ENCODE data around the gene TINAGL1. TPM values are rescaled to one million over a fixed set of nuclear protein-coding genes. Genes with fewer than 3 reads are reported as not detected.

The TINAGL1 gene
- total RNA-seq, 1 donor from 2014 or later: 27.2 TPM

- no peak for DNase-seq (ENCODE audit: extremely low spot score, unreplicated experiment)
- no peak overlapping the region for H3K27ac Mint-ChIP-seq
- H3K9me3 Mint-ChIP-seq: no peaks in the 10 kb centered on the region
- TF ChIP-seq, protein P1, sequence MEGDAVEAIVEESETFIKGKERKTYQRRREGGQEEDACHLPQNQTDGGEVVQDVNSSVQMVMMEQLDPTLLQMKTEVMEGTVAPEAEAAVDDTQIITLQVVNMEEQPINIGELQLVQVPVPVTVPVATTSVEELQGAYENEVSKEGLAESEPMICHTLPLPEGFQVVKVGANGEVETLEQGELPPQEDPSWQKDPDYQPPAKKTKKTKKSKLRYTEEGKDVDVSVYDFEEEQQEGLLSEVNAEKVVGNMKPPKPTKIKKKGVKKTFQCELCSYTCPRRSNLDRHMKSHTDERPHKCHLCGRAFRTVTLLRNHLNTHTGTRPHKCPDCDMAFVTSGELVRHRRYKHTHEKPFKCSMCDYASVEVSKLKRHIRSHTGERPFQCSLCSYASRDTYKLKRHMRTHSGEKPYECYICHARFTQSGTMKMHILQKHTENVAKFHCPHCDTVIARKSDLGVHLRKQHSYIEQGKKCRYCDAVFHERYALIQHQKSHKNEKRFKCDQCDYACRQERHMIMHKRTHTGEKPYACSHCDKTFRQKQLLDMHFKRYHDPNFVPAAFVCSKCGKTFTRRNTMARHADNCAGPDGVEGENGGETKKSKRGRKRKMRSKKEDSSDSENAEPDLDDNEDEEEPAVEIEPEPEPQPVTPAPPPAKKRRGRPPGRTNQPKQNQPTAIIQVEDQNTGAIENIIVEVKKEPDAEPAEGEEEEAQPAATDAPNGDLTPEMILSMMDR (conservative IDR thresholded peaks at IDR 0.05): no peak
- no peaks in the 10 kb centered on the region for H3K27me3 Mint-ChIP-seq
- H3K36me3 Mint-ChIP-seq: no peaks in the 10 kb centered on the region
- H3K4me1 Mint-ChIP-seq (ENCODE audit: unreplicated experiment): peaks cover 11% of the 10 kb centered on the region
- H3K4me3 Mint-ChIP-seq: no peak overlapping the region
These were observed 15.9 kb upstream of the TINAGL1 start for GRCh38 chr1:31560394-31560793.

DNA sequence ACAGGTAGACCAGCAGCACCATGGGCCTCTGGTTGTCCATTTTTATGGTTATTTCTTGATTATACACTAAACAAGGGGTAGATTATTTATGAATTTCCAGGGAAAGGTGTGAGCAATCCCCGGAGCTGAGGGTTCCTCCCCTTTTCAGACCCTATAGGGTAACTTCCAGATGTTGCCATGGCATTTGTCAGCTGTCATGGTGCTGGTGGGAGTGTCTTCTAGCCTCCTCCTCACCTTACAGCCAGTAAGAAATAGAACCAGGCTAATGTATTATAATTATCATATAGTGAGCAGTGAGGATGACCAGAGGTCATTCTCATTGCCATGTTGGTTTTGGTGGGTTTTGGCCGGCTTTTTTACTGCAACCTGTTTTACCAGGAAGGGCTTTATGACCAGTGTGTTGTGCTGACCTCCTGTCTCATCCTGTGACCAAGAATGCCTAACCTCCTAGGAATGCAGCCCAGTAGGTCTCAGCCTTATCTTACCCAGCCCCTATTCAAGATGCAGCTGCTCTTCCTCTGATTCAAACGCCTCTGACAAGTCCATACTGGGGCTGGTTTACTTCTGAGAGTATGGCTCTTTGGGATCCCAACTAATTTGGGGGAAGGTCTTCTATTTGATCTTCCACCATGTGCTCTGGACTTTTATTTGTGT is 13.5 kb upstream of the TINAGL1 start:
- H3K27ac Mint-ChIP-seq: peak overlapping the region; percentile 95
- H3K4me1 Mint-ChIP-seq (ENCODE audit: unreplicated experiment): peaks cover 11% of the 10 kb centered on the region
- TF ChIP-seq, protein P1 (conservative IDR thresholded peaks at IDR 0.05): no peak
- no peaks in the 10 kb centered on the region for H3K36me3 Mint-ChIP-seq
- H3K9me3 Mint-ChIP-seq: no peaks in the 10 kb centered on the region
- H3K27me3 Mint-ChIP-seq: no peaks in the 10 kb centered on the region
- DNase-seq (ENCODE audit: extremely low spot score, unreplicated experiment): no peak
- peak overlapping the region; percentile 53 for H3K4me3 Mint-ChIP-seq

GRCh38 chr1:31564606-31564989 is 11.7 kb upstream of the TINAGL1 start:
- Mint-ChIP-seq H3K27me3 (no peaks in the 10 kb centered on the region), H3K27ac (peak overlapping the region; percentile 69), H3K4me1 (ENCODE audit: unreplicated experiment) (peaks cover 15% of the 10 kb centered on the region), H3K4me3 (no peak overlapping the region), H3K9me3 (no peaks in the 10 kb centered on the region), H3K36me3 (no peaks in the 10 kb centered on the region)
- TF ChIP-seq, protein P1 (conservative IDR thresholded peaks at IDR 0.05): no peak
- DNase-seq (ENCODE audit: extremely low spot score, unreplicated experiment): no peak

GRCh38 chr1:31567956-31568570 is 8.3 kb upstream of the TINAGL1 start:
- H3K4me3 Mint-ChIP-seq: no peak overlapping the region

GRCh38 chr1:31568895-31569595 is 7.3 kb upstream of the TINAGL1 start:
- Mint-ChIP-seq H3K36me3 (no peaks in the 10 kb centered on the region), H3K4me1 (ENCODE audit: unreplicated experiment) (peaks cover 6% of the 10 kb centered on the region), H3K27ac (no peak overlapping the region), H3K27me3 (no peaks in the 10 kb centered on the region), H3K4me3 (no peak overlapping the region), H3K9me3 (no peaks in the 10 kb centered on the region)
- TF ChIP-seq, protein P1 (conservative IDR thresholded peaks at IDR 0.05): no peak
- DNase-seq (ENCODE audit: extremely low spot score, unreplicated experiment): peak; percentile 51

More at GRCh38 chr1:31567956-31568570, 8.3 kb upstream of the TINAGL1 start:
- Mint-ChIP-seq H3K27ac (no peak overlapping the region), H3K9me3 (no peaks in the 10 kb centered on the region), H3K27me3 (no peaks in the 10 kb centered on the region), H3K36me3 (no peaks in the 10 kb centered on the region), H3K4me1 (ENCODE audit: unreplicated experiment) (peaks cover 8% of the 10 kb centered on the region)
- no peak for DNase-seq (ENCODE audit: extremely low spot score, unreplicated experiment)
- TF ChIP-seq, protein P1 (conservative IDR thresholded peaks at IDR 0.05): no peak

All from type B pancreatic cell (in vitro differentiated cells).